WTC11 (cell line): Measurements from ENCODE around the gene TBC1D8B.

Experiments used
- ATF1 ChIP-seq: sonication (generic); formaldehyde crosslinking; IDR thresholded peaks from 2 replicates; pipeline ENCODE4 v1.8.1; 2023; ENCODE audit warnings: mild to moderate bottlenecking, moderate library complexity, missing genetic modification reagents
- NFE2L1 ChIP-seq: sonication (generic); formaldehyde crosslinking; IDR thresholded peaks from 2 replicates; pipeline ENCODE4 v1.8.1; 2023; ENCODE audit warnings: missing genetic modification reagents
- NR1H2 ChIP-seq: sonication (generic); formaldehyde crosslinking; IDR thresholded peaks from 2 replicates; pipeline ENCODE4 v1.9.0; 2021; ENCODE audit warnings: mild to moderate bottlenecking, moderate library complexity, missing genetic modification reagents
- NR3C1 ChIP-seq: sonication (generic); formaldehyde crosslinking; conservative IDR thresholded peaks from 2 replicates; pipeline ENCODE4 v1.8.1; 2023; ENCODE audit warnings: low read depth, mild to moderate bottlenecking, missing genetic modification reagents
- OVOL2 ChIP-seq: fragments of 250-450 bp; sonication (Bioruptor Pico); IDR thresholded peaks from 2 replicates; pipeline ENCODE4 v1.9.0; 2021; ENCODE audit warnings: mild to moderate bottlenecking, borderline replicate concordance
- SMAD4 ChIP-seq: sonication (generic); formaldehyde crosslinking; IDR thresholded peaks from 2 replicates; pipeline ENCODE4 v1.8.0; 2022; ENCODE audit warnings: mild to moderate bottlenecking, missing genetic modification reagents
- TEAD4 ChIP-seq: sonication (generic); formaldehyde crosslinking; IDR thresholded peaks from 2 replicates; pipeline ENCODE4 v1.8.0; 2022; ENCODE audit warnings: mild to moderate bottlenecking, missing genetic modification reagents
- TF ChIP-seq, protein P1 (sequence below): fragments of 200-600 bp; IDR thresholded peaks from 2 replicates; pipeline ENCODE4 v1.8.0; 2022; ENCODE audit warnings: antibody characterized with exemption
- TF ChIP-seq, protein P2 (sequence below): sonication (generic); formaldehyde crosslinking; IDR thresholded peaks from 2 replicates; pipeline ENCODE4 v1.8.1; 2023; ENCODE audit warnings: mild to moderate bottlenecking, moderate library complexity, missing genetic modification reagents

DNA sequence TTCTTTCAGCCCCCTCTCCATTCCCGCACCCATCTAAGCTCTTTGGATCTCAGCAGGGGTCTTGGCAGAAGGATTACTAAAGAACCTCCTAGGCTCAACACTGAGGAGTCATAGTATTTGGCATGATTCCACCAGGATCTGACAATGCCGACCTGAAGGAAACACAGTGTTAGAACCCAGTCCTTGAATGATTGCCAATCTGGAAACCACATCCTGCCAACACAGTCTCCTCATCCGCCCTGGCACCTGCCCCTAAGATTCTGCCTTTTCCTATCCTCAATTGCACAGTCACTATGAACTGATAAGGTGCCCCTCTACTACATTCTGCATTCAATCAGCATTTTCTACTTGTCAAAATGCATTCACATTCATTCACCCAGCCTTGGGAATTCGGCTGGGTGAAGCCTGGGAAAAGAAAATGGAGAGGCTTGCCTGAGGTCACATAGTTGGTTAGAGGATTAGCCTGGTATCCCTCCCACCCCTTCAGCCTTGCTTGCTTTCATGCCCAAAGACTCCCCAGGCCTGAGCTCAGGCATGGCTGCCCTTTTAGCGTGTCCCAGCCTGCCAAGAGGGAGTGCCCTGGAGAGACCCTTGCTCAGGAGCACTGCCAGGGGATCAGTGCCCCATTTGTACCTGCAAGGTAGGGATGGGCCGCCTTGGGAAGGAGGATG, 115.5 kb downstream of the TBC1D8B start:
- TF ChIP-seq, protein P1, sequence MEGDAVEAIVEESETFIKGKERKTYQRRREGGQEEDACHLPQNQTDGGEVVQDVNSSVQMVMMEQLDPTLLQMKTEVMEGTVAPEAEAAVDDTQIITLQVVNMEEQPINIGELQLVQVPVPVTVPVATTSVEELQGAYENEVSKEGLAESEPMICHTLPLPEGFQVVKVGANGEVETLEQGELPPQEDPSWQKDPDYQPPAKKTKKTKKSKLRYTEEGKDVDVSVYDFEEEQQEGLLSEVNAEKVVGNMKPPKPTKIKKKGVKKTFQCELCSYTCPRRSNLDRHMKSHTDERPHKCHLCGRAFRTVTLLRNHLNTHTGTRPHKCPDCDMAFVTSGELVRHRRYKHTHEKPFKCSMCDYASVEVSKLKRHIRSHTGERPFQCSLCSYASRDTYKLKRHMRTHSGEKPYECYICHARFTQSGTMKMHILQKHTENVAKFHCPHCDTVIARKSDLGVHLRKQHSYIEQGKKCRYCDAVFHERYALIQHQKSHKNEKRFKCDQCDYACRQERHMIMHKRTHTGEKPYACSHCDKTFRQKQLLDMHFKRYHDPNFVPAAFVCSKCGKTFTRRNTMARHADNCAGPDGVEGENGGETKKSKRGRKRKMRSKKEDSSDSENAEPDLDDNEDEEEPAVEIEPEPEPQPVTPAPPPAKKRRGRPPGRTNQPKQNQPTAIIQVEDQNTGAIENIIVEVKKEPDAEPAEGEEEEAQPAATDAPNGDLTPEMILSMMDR = no peak
- no peak for TF ChIP-seq NR1H2 (CRISPR knock-in tag)
- TF ChIP-seq NFE2L1 = no peak
- TF ChIP-seq, protein P2, sequence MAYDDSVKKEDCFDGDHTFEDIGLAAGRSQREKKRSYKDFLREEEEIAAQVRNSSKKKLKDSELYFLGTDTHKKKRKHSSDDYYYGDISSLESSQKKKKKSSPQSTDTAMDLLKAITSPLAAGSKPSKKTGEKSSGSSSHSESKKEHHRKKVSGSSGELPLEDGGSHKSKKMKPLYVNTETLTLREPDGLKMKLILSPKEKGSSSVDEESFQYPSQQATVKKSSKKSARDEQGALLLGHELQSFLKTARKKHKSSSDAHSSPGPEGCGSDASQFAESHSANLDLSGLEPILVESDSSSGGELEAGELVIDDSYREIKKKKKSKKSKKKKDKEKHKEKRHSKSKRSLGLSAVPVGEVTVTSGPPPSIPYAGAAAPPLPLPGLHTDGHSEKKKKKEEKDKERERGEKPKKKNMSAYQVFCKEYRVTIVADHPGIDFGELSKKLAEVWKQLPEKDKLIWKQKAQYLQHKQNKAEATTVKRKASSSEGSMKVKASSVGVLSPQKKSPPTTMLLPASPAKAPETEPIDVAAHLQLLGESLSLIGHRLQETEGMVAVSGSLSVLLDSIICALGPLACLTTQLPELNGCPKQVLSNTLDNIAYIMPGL (CRISPR knock-in tag) = no peak
- no peak for TF ChIP-seq ATF1 (CRISPR knock-in tag)
- no peak for TF ChIP-seq TEAD4
- no peak for TF ChIP-seq SMAD4 (CRISPR knock-in tag)
- TF ChIP-seq OVOL2 = no peak
- TF ChIP-seq NR3C1 (CRISPR knock-in tag) = no peak
